GM12878 (cell line): ENCODE measurements around the gene ABCA3.

Experiments
- BCL11A ChIP-seq: IDR thresholded peaks from 2 replicates; pipeline ENCODE4 v1.6.1; 2011; ENCODE audit warnings: low read depth, low read length
- CHD4 ChIP-seq: fragments of 200-600 bp; sonication (generic); IDR thresholded peaks from 2 replicates; pipeline ENCODE4 v1.6.1; 2016; ENCODE audit warnings: mild to moderate bottlenecking
- JUNB ChIP-seq: IDR thresholded peaks from 2 replicates; pipeline ENCODE4 v1.6.1; 2016; ENCODE audit warnings: antibody characterized with exemption, mild to moderate bottlenecking
- NFYB ChIP-seq: IDR thresholded peaks from 2 replicates; pipeline ENCODE4 v1.6.1; 2011; ENCODE audit warnings: low read depth, mild to moderate bottlenecking, low read length, improper control_type of control experiment, moderate library complexity; ENCODE audit not compliant: insufficient read depth
- POLR2A ChIP-seq: IDR thresholded peaks from 2 replicates; pipeline ENCODE4 v1.6.1; 2011; ENCODE audit warnings: low read depth, mild to moderate bottlenecking, low read length
- RAD21 ChIP-seq: IDR thresholded peaks from 2 replicates; pipeline ENCODE4 v1.6.1; 2011; ENCODE audit warnings: mild to moderate bottlenecking, low read depth, low read length, moderate library complexity; ENCODE audit not compliant: insufficient read depth
- RBBP5 ChIP-seq: fragments of 200-600 bp; sonication (generic); conservative IDR thresholded peaks from 2 replicates; pipeline ENCODE4 v1.6.1; 2016
- SRF ChIP-seq, 2 experiments: IDR thresholded peaks; 2 replicates each; pipeline ENCODE4 v1.6.1; 2011; ENCODE audit warnings: low read depth in 2 of 2, low read length in 2 of 2, mild to moderate bottlenecking in 1 of 2, moderate library complexity in 1 of 2
- TCF3 ChIP-seq: IDR thresholded peaks from 2 replicates; pipeline ENCODE4 v1.6.1; 2012; ENCODE audit warnings: low read depth, mild to moderate bottlenecking, low read length, borderline replicate concordance; ENCODE audit not compliant: insufficient read depth
- TF ChIP-seq, protein P1 (sequence below): fragments of 450-650 bp; IDR thresholded peaks from 2 replicates; pipeline ENCODE4 v1.6.1; 2017; ENCODE audit warnings: antibody characterized with exemption, mild to moderate bottlenecking, moderate library complexity
- TF ChIP-seq, protein P2 (sequence below), 3 experiments: IDR thresholded peaks in 2 of 3; conservative IDR thresholded peaks in 1 of 3; 2 replicates each; pipeline ENCODE4 v1.5.1; 2011; ENCODE audit warnings: low read depth in 3 of 3, low read length in 3 of 3, mild to moderate bottlenecking in 3 of 3, control low read depth in 2 of 3, moderate library complexity in 2 of 3, inconsistent platforms in 1 of 3, mixed read lengths in 1 of 3; ENCODE audit not compliant: control insufficient read depth in 2 of 3, insufficient read depth in 1 of 3; ENCODE audit errors: extremely low read depth in 1 of 3
- TF ChIP-seq, protein P3 (sequence below): IDR thresholded peaks from 2 replicates; pipeline ENCODE4 v1.6.1; 2012; ENCODE audit warnings: low read depth, low read length, improper control_type of control experiment
- TF ChIP-seq, protein P4 (sequence below): IDR thresholded peaks from 2 replicates; pipeline ENCODE4 v1.6.1; 2012; ENCODE audit warnings: mild to moderate bottlenecking, low read depth, low read length

DNA sequence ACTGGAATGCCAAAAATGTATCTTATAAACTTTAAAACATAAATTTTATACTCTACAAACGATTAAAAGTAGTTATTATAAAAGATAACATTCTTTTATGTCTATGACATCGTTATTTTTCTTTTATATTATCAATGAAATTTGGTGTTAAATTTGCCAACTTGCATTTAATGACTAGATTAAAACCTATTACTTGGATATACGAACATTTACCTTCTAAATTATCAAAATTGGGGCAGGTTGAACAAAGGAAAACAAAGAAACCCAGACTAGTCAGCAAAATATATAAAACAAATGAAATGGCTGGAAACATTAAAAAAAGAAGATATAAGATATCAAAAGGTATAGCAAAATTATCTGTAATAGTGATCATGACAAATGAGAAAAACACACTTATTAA, 34.1 kb upstream of the ABCA3 start:
- TF ChIP-seq, protein P1, sequence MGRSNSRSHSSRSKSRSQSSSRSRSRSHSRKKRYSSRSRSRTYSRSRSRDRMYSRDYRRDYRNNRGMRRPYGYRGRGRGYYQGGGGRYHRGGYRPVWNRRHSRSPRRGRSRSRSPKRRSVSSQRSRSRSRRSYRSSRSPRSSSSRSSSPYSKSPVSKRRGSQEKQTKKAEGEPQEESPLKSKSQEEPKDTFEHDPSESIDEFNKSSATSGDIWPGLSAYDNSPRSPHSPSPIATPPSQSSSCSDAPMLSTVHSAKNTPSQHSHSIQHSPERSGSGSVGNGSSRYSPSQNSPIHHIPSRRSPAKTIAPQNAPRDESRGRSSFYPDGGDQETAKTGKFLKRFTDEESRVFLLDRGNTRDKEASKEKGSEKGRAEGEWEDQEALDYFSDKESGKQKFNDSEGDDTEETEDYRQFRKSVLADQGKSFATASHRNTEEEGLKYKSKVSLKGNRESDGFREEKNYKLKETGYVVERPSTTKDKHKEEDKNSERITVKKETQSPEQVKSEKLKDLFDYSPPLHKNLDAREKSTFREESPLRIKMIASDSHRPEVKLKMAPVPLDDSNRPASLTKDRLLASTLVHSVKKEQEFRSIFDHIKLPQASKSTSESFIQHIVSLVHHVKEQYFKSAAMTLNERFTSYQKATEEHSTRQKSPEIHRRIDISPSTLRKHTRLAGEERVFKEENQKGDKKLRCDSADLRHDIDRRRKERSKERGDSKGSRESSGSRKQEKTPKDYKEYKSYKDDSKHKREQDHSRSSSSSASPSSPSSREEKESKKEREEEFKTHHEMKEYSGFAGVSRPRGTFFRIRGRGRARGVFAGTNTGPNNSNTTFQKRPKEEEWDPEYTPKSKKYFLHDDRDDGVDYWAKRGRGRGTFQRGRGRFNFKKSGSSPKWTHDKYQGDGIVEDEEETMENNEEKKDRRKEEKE, result no peak
- TF ChIP-seq RAD21 (no peak), SRF (IDR thresholded peaks at IDR 0.05; ENCODE audit: low read depth in 2 of 2, low read length in 2 of 2) (no peak), NFYB (no peak), POLR2A (no peak), TCF3 (no peak), BCL11A (no peak), RBBP5 (no peak), JUNB (no peak), CHD4 (no peak)
- TF ChIP-seq, protein P2, sequence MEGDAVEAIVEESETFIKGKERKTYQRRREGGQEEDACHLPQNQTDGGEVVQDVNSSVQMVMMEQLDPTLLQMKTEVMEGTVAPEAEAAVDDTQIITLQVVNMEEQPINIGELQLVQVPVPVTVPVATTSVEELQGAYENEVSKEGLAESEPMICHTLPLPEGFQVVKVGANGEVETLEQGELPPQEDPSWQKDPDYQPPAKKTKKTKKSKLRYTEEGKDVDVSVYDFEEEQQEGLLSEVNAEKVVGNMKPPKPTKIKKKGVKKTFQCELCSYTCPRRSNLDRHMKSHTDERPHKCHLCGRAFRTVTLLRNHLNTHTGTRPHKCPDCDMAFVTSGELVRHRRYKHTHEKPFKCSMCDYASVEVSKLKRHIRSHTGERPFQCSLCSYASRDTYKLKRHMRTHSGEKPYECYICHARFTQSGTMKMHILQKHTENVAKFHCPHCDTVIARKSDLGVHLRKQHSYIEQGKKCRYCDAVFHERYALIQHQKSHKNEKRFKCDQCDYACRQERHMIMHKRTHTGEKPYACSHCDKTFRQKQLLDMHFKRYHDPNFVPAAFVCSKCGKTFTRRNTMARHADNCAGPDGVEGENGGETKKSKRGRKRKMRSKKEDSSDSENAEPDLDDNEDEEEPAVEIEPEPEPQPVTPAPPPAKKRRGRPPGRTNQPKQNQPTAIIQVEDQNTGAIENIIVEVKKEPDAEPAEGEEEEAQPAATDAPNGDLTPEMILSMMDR (IDR thresholded peaks at IDR 0.05 in 2 of 3, conservative IDR thresholded peaks at IDR 0.05 in 1 of 3; ENCODE audit: control insufficient read depth in 2 of 3, extremely low read depth in 1 of 3, insufficient read depth in 1 of 3, low read depth in 3 of 3, low read length in 3 of 3), result no peak
- TF ChIP-seq, protein P3, sequence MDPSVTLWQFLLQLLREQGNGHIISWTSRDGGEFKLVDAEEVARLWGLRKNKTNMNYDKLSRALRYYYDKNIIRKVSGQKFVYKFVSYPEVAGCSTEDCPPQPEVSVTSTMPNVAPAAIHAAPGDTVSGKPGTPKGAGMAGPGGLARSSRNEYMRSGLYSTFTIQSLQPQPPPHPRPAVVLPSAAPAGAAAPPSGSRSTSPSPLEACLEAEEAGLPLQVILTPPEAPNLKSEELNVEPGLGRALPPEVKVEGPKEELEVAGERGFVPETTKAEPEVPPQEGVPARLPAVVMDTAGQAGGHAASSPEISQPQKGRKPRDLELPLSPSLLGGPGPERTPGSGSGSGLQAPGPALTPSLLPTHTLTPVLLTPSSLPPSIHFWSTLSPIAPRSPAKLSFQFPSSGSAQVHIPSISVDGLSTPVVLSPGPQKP, result no peak
- TF ChIP-seq, protein P4, sequence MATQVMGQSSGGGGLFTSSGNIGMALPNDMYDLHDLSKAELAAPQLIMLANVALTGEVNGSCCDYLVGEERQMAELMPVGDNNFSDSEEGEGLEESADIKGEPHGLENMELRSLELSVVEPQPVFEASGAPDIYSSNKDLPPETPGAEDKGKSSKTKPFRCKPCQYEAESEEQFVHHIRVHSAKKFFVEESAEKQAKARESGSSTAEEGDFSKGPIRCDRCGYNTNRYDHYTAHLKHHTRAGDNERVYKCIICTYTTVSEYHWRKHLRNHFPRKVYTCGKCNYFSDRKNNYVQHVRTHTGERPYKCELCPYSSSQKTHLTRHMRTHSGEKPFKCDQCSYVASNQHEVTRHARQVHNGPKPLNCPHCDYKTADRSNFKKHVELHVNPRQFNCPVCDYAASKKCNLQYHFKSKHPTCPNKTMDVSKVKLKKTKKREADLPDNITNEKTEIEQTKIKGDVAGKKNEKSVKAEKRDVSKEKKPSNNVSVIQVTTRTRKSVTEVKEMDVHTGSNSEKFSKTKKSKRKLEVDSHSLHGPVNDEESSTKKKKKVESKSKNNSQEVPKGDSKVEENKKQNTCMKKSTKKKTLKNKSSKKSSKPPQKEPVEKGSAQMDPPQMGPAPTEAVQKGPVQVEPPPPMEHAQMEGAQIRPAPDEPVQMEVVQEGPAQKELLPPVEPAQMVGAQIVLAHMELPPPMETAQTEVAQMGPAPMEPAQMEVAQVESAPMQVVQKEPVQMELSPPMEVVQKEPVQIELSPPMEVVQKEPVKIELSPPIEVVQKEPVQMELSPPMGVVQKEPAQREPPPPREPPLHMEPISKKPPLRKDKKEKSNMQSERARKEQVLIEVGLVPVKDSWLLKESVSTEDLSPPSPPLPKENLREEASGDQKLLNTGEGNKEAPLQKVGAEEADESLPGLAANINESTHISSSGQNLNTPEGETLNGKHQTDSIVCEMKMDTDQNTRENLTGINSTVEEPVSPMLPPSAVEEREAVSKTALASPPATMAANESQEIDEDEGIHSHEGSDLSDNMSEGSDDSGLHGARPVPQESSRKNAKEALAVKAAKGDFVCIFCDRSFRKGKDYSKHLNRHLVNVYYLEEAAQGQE, result no peak
